GM19238 (cell line): ENCODE data around the gene NEMP1.
"Not testable (repeated sequence)": the region's sequence is repeated elsewhere in the genome, so short reads cannot be mapped to it uniquely, and the experiment has no call there.

ENCODE experiments used
- DNase-seq: peaks from one replicate; pipeline ENCODE4 v3.0.0; 2011; ENCODE audit warnings: low spot score; ENCODE audit not compliant: insufficient read length

NEMP1 gene

GRCh38 chr12:57078519-57079404 lies at the start of gene NEMP1:
NEMP1 (minus strand) TSS chr12:57078791; CDS start chr12:57078745, 46 bp downstream.
- peak; percentile 88 for DNase-seq

- DNase-seq, result peak; percentile 53
Observed at GRCh38 chr12:57127726-57128518, 49.3 kb upstream of the NEMP1 start, which contains the start of gene LRP1. LRP1 (plus strand) TSS chr12:57128483; CDS start chr12:57128965, 482 bp downstream.

GRCh38 chr12:57127101-57127725 lies 48.6 kb upstream of the NEMP1 start:
- DNase-seq, result no peak

GRCh38 chr12:57126561-57126960 lies 48.0 kb upstream of the NEMP1 start:
- DNase-seq, result no peak

- DNase-seq, result no peak
Observed at GRCh38 chr12:57126061-57126460, 47.5 kb upstream of the NEMP1 start.

GRCh38 chr12:57124261-57124877 lies 45.8 kb upstream of the NEMP1 start:
- peak; percentile 65 for DNase-seq

GRCh38 chr12:57123813-57124212 lies 45.2 kb upstream of the NEMP1 start:
- DNase-seq, result no peak

- not testable (repeated sequence) for DNase-seq
Observed at GRCh38 chr12:57120718-57121117, 42.1 kb upstream of the NEMP1 start.

GRCh38 chr12:57119294-57120085 lies 40.9 kb upstream of the NEMP1 start:
- no peak for DNase-seq

- no peak for DNase-seq
Observed at GRCh38 chr12:57118711-57119271, 40.2 kb upstream of the NEMP1 start.

- no peak for DNase-seq
Observed at GRCh38 chr12:57116580-57117281, 38.1 kb upstream of the NEMP1 start.

- no peak for DNase-seq
Observed at GRCh38 chr12:57112492-57113294, 34.1 kb upstream of the NEMP1 start.

- peak; percentile 78 for DNase-seq
Observed at GRCh38 chr12:57111031-57111734, 32.6 kb upstream of the NEMP1 start, which contains the start of gene STAT6. STAT6 (minus strand) TSS chr12:57111362; CDS start chr12:57108278, 3,084 bp downstream.

- DNase-seq, result peak; percentile 70
Observed at GRCh38 chr12:57110104-57111030, 31.8 kb upstream of the NEMP1 start.

- DNase-seq, result no peak
Observed at GRCh38 chr12:57109207-57110103, 30.9 kb upstream of the NEMP1 start.
